NCI-H2196 (cell line): Measurements from ENCODE around the gene GNB3.

Source experiments
- DNase-seq: peaks from one replicate; lab custom pipeline; 2025; ENCODE audit not compliant: unreplicated experiment; lab: John Stamatoyannopoulos, UW

The GNB3 gene

GRCh38 chr12:6836851-6837250 is 3.9 kb upstream of the GNB3 start:
- no peak for DNase-seq

- DNase-seq = no peak
These were observed 3.2 kb upstream of the GNB3 start for GRCh38 chr12:6837370-6838060.

- DNase-seq = no peak
These were observed 1.9 kb upstream of the GNB3 start for GRCh38 chr12:6838854-6839253.

GRCh38 chr12:6839482-6840201 is 1.1 kb upstream of the GNB3 start:
- peak; percentile 41 for DNase-seq

GRCh38 chr12:6840330-6840729 is 395 bp upstream of the GNB3 start:
- no peak for DNase-seq

GRCh38 chr12:6842075-6842474 is 1.4 kb downstream of the GNB3 start:
- no peak for DNase-seq

- DNase-seq = no peak
These were observed 2.6 kb downstream of the GNB3 start for GRCh38 chr12:6843118-6843902.

- DNase-seq = no peak
These were observed 4.7 kb downstream of the GNB3 start for GRCh38 chr12:6845395-6845794.

GRCh38 chr12:6846316-6846869 is 5.7 kb downstream of the GNB3 start:
- no peak for DNase-seq

- DNase-seq = no peak
These were observed 7.0 kb downstream of the GNB3 start for GRCh38 chr12:6847676-6848075.

GRCh38 chr12:6849427-6849826 is 8.7 kb downstream of the GNB3 start:
- DNase-seq = no peak

GRCh38 chr12:6849976-6850560 is 9.3 kb downstream of the GNB3 start:
- no peak for DNase-seq

GRCh38 chr12:6850796-6851152 is 10.0 kb downstream of the GNB3 start:
- no peak for DNase-seq

- DNase-seq = peak; percentile 88
These were observed 10.6 kb downstream of the GNB3 start, which contains the start of gene CDCA3 for GRCh38 chr12:6851153-6851920. CDCA3 (minus strand) TSS chr12:6851286; CDS start chr12:6850952, 334 bp downstream.

GRCh38 chr12:6851921-6852650 is 11.4 kb downstream of the GNB3 start, which contains the start of gene USP5:
USP5 (plus strand) TSS chr12:6852150; CDS start chr12:6852180, 30 bp downstream.
- DNase-seq = peak; percentile 93

- DNase-seq = peak; percentile 13
These were observed 12.1 kb downstream of the GNB3 start for GRCh38 chr12:6852651-6853354.

- DNase-seq = no peak
These were observed 12.9 kb downstream of the GNB3 start for GRCh38 chr12:6853626-6854025.

GRCh38 chr12:6854036-6854435 is 13.3 kb downstream of the GNB3 start:
- no peak for DNase-seq

- DNase-seq = no peak
These were observed 14.6 kb downstream of the GNB3 start for GRCh38 chr12:6855322-6855721.
